Stimulated activated effector memory CD8-positive, alpha-beta T cell treated with anti-CD3 and anti-CD28 coated beads, Interleukin-12 subunit alpha, Interleukin-12 subunit beta, amount 100 ng/mL, for 72 hours (primary cell): ENCODE measurements around the gene HOXB6.

ENCODE experiments used
- ATAC-seq: fragments of 150-1000 bp; cut with Tn5 transposase; 2 replicates; pipeline ENCODE4 v1.10.0; 2021
- DNase-seq, 2 donors: peaks; one replicate each; pipeline ENCODE4 v3.0.0; 2021 to 2022; ENCODE audit warnings: low spot score in 2 of 2
- H3K27ac Mint-ChIP-seq: one replicate; pipeline ENCODE4 v1.8.0; 2022; ENCODE audit warnings: mild to moderate bottlenecking, mixed read lengths
- H3K36me3 Mint-ChIP-seq: one replicate; pipeline ENCODE4 v1.8.0; 2022; ENCODE audit warnings: mild to moderate bottlenecking, mixed read lengths
- H3K4me1 Mint-ChIP-seq: one replicate; pipeline ENCODE4 v1.8.0; 2022; ENCODE audit warnings: mixed read lengths
- H3K4me3 Mint-ChIP-seq: one replicate; pipeline ENCODE4 v1.8.0; 2022; ENCODE audit warnings: mild to moderate bottlenecking, mixed read lengths
- H3K9me3 Mint-ChIP-seq: one replicate; pipeline ENCODE4 v1.8.0; 2022; ENCODE audit warnings: mixed read lengths

Gene HOXB6

DNA sequence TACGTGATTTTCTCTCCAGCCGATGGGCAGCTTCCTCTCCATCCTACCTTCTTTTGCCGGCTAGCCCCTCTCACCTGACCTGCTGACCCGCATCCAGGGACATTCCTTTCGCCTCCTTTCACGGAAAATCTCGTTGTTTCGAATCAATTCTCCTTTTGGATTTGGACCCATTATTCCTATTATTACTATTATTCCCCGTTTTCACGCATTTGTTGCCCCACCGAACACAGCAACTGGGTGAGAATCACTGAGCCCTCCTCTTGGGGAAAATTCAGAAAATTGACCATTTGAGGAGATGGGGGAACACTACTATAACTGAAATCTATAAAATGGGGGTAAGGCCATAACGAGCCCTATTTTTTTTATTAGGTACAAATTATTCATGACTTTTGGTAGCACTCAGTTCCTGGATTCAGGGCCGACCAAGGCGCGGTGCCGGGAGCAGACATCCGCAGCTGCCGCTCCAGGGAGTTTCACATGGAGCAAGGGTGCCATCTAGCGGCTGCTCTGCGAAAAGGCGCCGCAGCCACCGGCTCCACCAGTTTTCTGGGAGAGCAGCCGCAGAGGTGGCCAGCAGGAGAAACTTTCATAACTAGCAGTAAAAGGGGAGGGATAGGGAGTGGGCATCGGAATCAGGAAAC, 13.6 kb upstream of the HOXB6 start:
- Mint-ChIP-seq H3K27ac (no peak overlapping the region), H3K9me3 (no peaks in the 10 kb centered on the region), H3K36me3 (peaks cover 10% of the 10 kb centered on the region), H3K4me3 (peak overlapping the region; percentile 44), H3K4me1 (peaks cover 46% of the 10 kb centered on the region)
- ATAC-seq = peak; percentile 74
- DNase-seq = peak; percentile 83 to 90

DNA sequence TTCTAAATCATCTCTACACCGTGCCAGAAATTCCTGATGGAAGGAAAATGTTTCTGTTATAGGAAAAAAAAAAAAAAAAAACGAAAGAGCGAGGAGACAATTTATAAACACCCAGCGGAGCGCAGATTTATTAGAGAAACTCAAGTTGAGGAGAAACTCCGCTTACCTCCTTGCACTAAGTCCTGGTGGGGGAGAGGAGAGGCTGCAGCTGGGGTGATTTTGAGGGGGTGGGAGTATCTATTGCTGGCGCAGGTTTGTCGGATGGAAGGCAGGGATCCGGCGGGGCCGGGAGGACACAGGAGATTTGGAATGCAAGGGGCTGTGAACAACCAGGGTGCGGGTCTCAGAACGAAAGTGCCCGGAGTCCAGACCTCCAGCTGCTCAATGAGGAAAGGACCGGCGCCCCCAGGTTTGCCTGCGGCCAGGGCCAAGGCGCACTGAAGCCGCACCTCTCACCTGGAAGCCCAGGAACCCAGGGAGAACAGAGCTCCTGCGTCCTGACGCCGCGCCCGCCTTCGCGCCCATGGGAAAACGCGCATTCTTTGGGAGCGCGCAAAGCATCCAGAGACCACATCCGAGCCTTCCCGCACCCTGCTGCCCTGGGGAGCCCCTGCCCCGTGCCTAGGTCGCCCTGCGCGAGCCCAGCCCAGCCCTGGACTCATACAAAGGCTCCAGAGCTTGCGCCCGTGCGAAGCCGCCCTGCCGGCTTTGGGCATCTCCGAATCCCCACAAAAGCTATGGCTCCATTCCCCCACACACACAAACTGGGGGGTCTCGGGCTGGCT, 12.9 kb upstream of the HOXB6 start:
- Mint-ChIP-seq H3K36me3 (peaks cover 10% of the 10 kb centered on the region), H3K27ac (no peak overlapping the region), H3K4me3 (peak overlapping the region; percentile 44), H3K4me1 (peaks cover 53% of the 10 kb centered on the region), H3K9me3 (no peaks in the 10 kb centered on the region)
- no peak for DNase-seq
- no peak for ATAC-seq

DNA sequence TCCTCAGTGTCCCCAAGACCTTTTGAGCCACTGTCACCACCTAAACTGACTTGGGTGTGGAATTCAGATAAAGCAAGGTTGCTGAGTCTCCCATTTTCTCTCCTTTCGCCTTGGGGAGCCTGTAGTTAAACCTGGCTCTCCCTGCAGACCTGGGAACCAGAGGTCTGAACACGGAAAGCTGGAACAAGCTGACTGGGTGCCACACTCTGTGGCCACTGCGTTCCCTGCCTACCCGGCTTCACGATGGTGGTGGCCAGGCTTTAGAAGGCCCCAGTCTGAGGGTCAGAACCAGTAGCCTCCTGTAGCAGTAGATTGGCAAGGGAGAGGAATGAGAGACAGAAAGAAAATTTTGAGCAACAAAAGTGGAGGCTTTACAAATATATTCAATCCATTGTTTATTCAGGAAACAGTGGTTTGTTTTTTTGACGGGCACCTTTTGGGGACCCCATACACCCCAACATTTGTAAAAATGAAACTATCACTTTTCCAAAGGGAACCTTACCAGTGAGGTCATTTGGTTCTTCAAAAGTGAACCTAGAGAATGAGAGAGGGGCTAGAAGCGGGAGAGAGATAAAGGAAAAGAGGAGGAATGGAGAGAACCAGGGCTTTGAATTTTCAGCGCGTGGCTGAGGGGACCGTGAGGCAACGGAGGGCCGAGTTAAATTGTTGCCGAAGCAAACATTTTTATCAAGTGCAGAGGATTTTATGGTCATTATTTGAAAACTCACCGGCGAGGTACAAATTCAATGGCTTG, 12.1 kb upstream of the HOXB6 start:
- Mint-ChIP-seq H3K9me3 (no peaks in the 10 kb centered on the region), H3K4me3 (peak overlapping the region; percentile 9), H3K36me3 (peaks cover 10% of the 10 kb centered on the region), H3K4me1 (peaks cover 59% of the 10 kb centered on the region), H3K27ac (no peak overlapping the region)
- DNase-seq = no peak
- ATAC-seq = no peak

DNA sequence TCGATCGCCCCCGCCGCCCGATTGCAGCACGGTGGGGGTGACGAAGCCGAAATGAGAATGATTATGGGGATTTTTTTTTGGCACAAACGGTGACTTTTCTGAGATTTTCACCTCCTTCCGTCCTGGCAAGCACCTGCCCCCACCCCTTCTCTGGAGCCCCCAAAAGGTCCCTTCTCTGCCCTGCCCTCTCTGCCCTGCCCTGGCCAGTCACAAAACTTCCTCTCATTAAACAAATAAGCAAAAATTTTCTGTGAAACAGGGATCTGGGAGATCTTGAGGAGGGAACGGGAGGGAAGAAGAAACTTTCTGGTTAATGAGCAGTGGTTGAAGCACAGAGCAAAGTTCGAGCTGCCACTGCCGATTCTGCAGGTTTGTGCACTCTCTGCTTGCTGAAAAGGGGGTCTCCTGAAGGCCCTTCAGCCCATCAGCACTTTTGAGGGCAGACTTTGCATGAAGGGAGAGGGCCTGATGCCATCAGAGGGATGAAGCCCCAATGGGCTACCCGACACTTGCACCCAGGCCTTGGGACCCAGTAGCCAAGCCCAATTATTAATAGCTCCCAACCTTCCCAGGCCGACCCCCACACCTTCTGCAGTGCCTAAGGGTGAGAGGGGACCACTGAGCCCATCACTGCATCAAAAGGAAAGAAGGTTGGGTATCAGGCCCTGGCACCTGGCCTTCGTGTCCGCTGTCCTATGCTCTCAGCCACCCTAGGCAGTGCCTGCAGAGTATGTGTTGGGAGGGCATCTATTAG, 11.4 kb upstream of the HOXB6 start:
- Mint-ChIP-seq H3K4me3 (no peak overlapping the region), H3K9me3 (no peaks in the 10 kb centered on the region), H3K27ac (no peak overlapping the region), H3K36me3 (peaks cover 10% of the 10 kb centered on the region), H3K4me1 (peaks cover 67% of the 10 kb centered on the region)
- ATAC-seq (no peak), DNase-seq (no peak)

DNA sequence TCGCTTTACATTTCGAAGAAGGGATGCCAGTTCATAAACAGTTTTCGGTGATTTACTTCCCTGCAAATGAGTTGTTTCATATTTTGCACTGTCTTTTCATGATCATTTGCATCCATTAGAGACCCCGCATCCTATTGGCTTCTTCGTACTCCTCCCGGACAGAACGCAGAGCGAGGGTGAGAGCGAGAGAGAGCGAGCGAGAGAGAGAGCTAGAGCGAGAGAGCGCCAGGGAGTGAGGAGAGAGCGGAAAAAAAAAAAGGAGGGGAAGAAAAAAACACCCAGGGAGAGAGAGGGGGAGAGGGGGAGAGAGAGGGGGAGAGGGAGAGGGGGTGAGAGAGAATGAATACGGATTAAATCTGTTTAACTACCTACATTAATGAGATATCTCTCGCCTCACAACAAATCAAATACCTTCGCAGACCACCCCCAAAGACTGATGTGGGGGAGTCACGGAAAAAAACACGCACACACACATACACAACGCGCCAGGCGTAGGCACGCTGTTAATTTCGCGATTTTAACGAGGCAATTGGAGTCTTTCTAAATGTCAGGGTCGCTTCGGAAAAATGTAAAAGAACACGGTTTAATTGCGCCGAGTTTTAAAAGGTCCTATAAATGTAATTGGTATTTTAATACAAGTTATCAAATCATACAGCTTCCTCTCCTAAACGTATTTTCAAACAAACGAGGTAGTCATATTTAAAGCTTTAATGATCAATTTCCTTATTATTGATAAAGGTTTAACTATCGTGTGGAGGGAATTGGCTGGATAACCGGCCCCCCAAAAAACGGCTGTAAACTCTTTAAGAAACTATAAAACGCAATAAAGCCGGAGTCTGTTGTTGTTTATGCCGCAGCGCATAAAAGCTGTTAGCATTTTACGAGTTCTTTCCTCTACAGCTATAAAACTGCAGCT, 10.5 kb upstream of the HOXB6 start, which contains the start of gene HOXB8:
HOXB8 (minus strand) TSS at position 246 of the 916 bp plus-strand sequence. CDS start 588 bp downstream, outside the sequence.
- peak within 1 kb of the TSS; percentile 94 for H3K4me3 Mint-ChIP-seq
- no peak for ATAC-seq
- H3K27ac Mint-ChIP-seq = no peak within 1 kb of the TSS
- H3K36me3 Mint-ChIP-seq = peaks cover 16% of the 10 kb centered on the region
- H3K9me3 Mint-ChIP-seq = no peaks in the 10 kb centered on the region
- H3K4me1 Mint-ChIP-seq = peaks cover 72% of the 10 kb centered on the region
- no peak for DNase-seq

DNA sequence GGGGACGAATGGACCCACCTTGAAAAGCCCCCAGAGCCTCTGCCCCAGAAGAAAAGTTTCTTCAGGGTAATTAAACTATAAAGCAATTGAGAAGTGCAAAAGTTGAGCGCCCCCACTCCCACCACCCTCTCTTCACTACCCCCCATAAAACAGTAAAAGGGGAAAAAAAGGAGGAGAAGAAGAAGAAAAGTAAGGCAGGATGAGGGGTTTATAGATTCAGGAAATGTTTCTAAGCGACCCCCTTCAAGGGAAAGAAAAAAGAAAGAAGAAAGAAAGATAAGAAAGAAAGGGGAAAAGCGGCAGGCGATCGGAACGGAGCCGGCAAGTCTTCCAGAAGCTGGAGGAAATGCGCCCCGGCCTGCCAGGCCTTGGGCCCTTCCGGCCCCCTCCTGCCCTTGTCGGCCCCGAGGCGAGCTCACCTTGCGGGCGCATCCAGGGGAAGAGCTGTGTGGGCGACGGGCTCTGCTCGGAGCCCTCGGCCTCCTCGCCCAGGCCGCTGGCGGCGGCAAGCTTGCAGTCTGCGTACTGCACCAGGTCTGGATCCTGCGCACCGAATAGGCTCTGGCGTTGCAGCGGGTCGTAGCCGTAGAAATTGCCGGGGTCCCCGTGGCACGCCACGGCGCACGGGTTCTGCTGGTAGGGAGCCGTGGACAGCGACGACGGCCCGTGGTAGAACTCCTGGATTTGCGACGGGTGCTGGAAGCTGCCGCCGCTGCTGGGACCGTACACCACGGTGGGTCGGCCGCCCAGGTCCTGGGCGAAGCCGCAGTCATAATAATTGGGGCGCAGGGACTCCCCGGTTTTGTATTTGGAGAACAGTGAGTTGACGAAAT, 9.3 kb upstream of the HOXB6 start:
- peak overlapping the region; percentile 94 for H3K4me3 Mint-ChIP-seq
- DNase-seq (no peak), ATAC-seq (peak; percentile 39)
- peaks cover 17% of the 10 kb centered on the region for H3K36me3 Mint-ChIP-seq
- no peaks in the 10 kb centered on the region for H3K9me3 Mint-ChIP-seq
- H3K4me1 Mint-ChIP-seq = peaks cover 67% of the 10 kb centered on the region
- H3K27ac Mint-ChIP-seq = no peak overlapping the region

DNA sequence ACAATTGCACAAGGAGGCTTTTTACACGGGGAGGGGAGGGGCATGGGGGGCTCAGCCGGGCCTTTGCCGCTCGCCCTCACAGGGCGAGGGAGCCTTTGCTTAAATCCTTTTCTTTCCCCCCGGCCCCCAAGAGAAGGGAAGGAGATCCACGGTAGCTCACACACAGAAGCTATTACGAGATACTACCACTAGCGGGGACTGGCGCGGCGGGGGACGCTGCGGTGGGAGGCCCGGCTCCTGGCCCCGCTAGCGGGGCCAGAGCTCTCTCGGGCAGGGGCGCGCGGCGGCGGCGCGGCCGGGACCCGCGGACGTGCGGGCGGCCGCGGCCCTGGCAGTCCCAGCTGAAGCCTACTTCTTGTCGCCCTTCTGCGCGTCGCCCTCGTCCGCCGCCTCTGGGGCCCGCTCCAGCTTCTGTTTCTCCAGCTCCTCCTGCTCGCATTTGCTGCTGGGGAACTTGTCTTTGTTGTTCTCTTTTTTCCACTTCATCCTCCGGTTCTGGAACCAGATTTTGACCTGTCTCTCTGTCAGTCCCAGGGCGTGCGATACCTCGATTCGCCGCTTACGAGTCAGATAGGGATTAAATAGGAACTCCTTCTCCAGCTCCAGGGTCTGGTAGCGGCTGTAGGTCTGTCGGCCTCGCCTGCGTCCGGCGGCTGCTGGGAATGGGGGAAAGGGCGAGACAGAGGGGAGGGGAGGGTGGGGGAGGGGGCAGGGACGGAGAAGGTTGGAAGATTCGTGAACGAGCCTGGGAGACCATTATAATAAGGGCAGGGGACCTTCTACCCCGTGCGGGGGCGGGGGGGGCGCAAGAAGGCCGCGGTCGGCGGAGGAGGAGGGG, 8.3 kb upstream of the HOXB6 start:
- H3K27ac Mint-ChIP-seq = no peak overlapping the region
- peaks cover 59% of the 10 kb centered on the region for H3K4me1 Mint-ChIP-seq
- no peaks in the 10 kb centered on the region for H3K9me3 Mint-ChIP-seq
- peaks cover 18% of the 10 kb centered on the region for H3K36me3 Mint-ChIP-seq
- H3K4me3 Mint-ChIP-seq = peak overlapping the region; percentile 94
- DNase-seq (no peak), ATAC-seq (peak; percentile 76)

DNA sequence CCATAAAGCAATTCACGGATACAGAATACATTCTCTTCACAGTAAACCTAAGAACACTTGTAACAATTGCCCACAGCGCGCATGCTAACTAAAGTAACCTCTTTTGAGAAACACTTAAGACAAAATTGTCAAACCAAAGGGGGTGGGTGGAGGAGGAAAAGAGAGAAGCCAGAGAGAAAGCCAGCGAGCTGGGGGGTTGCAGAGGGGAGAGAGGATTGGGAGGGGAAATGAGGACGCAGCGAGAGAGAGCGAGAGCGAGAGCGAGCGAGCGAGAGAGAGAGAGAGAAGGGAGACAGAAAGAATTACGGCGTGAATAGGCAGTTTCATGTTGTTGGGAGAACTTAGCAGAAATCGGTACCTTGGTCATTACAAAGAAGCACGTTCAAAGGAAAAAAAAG, 7.7 kb upstream of the HOXB6 start:
- Mint-ChIP-seq H3K27ac (no peak overlapping the region), H3K4me3 (peak overlapping the region; percentile 94), H3K4me1 (peaks cover 60% of the 10 kb centered on the region), H3K36me3 (peaks cover 18% of the 10 kb centered on the region), H3K9me3 (no peaks in the 10 kb centered on the region)
- ATAC-seq (peak; percentile 9), DNase-seq (no peak)

DNA sequence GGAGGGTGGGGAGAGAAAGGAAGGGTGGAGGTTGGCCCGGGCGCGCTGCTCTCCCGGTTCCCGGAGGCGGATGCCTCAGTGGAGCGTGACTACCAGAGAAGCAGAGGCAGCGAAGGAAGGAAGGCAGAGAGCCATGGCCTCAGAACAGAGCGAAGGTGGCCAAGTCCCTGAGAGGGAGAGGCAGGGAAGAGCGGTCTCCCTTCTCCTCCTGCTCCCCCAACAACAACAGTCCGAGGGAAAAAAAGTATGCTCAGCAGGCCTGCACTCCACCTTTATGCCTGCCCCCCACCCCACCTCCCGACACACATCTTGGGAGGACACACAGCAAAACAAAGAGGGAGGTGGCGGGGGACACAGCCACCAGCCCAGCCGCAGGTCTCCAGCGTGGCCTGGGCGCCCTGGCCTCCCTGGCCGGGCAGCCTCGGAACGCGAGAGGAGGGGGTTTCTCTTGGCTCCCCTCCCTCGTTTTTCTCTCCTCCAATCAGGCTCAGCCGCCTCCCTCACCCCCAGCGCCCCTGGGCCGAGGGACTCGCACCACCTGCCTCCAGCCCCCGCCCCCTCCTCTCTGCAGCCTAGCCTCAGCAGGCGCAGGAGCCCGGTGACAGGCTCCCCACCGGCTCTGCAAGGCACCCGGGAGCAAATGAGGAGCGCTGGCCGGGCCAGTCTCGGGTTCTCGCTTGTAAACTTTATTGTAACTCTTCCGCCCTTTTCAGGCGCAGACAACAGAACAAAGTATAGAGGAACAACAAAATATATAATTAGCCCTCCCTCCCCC, 7.1 kb upstream of the HOXB6 start:
- DNase-seq = no peak
- peak overlapping the region; percentile 94 for H3K4me3 Mint-ChIP-seq
- H3K9me3 Mint-ChIP-seq = no peaks in the 10 kb centered on the region
- H3K27ac Mint-ChIP-seq = no peak overlapping the region
- peaks cover 54% of the 10 kb centered on the region for H3K4me1 Mint-ChIP-seq
- H3K36me3 Mint-ChIP-seq = peaks cover 18% of the 10 kb centered on the region
- ATAC-seq = no peak

DNA sequence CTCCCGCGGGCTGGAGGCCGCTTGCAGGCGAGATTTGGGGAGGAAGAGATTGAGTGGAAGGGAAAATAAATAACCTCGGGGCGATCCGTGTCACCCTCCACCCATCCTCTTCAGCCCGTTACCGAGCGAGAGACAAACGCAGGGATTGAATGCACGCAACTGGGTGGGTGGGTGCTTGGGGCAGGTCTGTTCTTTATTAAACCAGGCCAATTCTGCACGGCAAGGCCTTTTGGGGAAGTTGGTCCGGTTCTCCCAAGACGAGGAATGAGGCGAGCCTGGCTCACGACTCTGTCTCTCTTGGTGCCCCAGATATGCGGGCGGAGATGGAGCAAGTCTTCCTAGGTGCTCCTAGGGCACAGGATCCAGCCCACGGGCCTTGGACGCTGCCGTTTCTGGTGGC, 6.4 kb upstream of the HOXB6 start:
- Mint-ChIP-seq H3K4me3 (peak overlapping the region; percentile 94), H3K36me3 (peaks cover 18% of the 10 kb centered on the region), H3K27ac (peak overlapping the region; percentile 82), H3K4me1 (peaks cover 52% of the 10 kb centered on the region), H3K9me3 (no peaks in the 10 kb centered on the region)
- DNase-seq (no peak), ATAC-seq (peak; percentile 4)

DNA sequence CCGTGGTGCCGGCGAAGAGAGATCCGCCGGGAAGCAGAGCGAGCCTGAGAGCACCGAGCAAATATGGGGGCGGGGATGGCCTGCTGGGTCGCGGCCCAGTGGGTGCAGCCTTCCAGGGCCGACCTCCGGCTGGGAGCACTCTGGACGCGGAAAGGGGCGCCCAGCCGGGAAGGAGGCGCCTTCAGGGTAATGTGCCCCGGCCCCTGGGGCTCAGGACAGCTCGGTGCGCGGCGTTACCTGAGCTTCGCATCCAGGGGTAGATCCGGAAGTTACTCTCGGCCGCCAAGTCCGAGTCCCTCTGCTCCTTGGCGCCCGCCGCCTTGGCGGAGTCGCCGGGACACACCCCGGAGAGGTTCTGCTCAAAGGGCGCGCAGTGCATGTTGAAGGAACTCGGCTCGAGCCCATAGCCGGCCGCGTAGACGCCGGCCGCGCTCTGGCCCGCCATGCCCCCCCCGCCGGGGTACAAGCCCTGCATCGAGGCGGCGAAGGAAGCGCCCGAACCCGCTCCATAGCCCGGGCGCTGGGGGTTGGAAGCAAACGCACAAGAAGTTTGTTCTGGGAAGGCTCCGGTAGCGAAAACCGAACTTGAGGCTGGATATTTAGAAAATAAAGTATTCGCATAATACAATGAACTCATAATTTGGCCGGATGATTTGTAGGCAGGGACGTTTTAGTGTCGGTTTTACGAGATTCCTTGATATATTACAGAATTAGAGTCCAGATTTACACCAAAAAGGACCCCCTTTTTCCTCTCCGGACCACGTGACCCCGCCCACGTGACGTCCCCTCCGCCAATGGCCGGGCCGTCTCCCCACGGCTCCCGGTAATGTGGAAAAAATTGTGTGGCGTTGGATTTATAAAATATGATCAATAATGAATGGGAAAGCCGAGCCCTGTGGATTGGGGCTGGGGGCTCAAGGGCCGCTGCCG, 5.8 kb upstream of the HOXB6 start, which contains the start of gene HOXB7:
HOXB7 (minus strand) TSS at position 736 of the 930 bp plus-strand sequence; CDS start at position 637, 99 bp downstream.
- peaks cover 52% of the 10 kb centered on the region for H3K4me1 Mint-ChIP-seq

More for the DNA sequence above, 5.8 kb upstream of the HOXB6 start, which contains the start of gene HOXB7:
- ATAC-seq (peak; percentile 53), DNase-seq (peak; percentile 58 to 87)
- peak within 1 kb of the TSS; percentile 82 for H3K27ac Mint-ChIP-seq
- H3K36me3 Mint-ChIP-seq = peaks cover 18% of the 10 kb centered on the region
- no peaks in the 10 kb centered on the region for H3K9me3 Mint-ChIP-seq
- H3K4me3 Mint-ChIP-seq = peak within 1 kb of the TSS; percentile 94
